Measurements from ENCODE around the gene BCL2L13.

DNA sequence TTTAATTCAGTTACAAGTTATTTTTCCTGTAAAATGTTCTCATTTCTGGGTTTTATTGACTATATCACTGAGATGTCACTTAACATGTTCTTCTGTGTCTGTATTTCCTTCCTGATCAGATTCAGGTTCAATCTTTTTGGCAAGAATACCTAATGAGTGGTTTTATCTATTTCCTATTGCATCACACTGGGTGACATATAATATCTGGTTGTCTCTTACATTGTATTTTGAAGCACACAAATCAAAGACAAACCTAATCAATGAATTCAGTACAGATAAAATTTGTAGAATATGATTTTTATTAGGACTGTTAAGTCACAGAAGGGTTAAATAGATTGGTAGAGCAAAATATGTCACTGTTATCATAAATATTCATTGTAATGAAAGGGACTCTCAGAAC, 60.4 kb downstream of the BCL2L13 start:
- TF ChIP-seq, protein P1, sequence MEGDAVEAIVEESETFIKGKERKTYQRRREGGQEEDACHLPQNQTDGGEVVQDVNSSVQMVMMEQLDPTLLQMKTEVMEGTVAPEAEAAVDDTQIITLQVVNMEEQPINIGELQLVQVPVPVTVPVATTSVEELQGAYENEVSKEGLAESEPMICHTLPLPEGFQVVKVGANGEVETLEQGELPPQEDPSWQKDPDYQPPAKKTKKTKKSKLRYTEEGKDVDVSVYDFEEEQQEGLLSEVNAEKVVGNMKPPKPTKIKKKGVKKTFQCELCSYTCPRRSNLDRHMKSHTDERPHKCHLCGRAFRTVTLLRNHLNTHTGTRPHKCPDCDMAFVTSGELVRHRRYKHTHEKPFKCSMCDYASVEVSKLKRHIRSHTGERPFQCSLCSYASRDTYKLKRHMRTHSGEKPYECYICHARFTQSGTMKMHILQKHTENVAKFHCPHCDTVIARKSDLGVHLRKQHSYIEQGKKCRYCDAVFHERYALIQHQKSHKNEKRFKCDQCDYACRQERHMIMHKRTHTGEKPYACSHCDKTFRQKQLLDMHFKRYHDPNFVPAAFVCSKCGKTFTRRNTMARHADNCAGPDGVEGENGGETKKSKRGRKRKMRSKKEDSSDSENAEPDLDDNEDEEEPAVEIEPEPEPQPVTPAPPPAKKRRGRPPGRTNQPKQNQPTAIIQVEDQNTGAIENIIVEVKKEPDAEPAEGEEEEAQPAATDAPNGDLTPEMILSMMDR (conservative IDR thresholded peaks at IDR 0.05; ENCODE audit: low read depth, low read length) = no peak
- no peak for TF ChIP-seq EZH2 (IDR thresholded peaks at IDR 0.05; ENCODE audit: borderline replicate concordance, low read depth, low read length, poor library complexity, severe bottlenecking)
